GM12872 (cell line): Measurements from ENCODE around the gene COPB2.

ENCODE experiments used
- CTCF ChIP-seq: IDR thresholded peaks from 3 replicates; pipeline ENCODE4 v1.5.1; 2011; ENCODE audit warnings: low read depth, mild to moderate bottlenecking, low read length, moderate library complexity; ENCODE audit not compliant: insufficient read depth

Gene COPB2

DNA sequence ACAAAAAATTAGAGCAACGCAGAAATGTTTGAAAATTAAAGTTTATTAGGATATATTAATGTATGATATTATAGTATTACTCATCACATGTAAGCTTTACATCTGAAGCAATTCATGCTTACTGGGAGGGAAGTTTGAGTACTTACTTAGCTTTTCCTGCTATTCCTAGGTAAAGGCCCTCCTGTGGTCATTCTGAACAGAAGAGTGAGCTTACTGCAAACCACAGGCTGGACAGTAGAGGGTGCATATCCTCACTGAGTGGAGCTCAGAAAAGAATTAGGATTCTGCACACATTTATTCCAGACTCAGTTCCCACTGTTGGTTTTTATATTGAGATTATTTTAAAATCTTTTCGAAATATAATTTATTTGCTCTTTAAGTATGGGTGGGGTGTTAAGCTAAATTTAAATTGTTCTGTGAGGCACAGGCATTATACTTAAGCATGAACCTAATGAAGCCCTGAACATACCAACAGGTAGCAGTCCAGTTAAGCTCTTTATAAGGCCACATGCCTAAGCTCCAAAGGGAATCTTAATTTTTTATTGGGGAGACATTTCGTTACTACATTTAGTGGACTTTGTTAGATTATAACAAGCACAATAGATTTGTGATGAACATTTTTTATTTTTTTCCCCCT, 35.4 kb downstream of the COPB2 start:
- peak; percentile 67 for TF ChIP-seq CTCF

GRCh38 chr3:139346771-139347170, 42.7 kb downstream of the COPB2 start:
- TF ChIP-seq CTCF = no peak

GRCh38 chr3:139343895-139344856, 45.3 kb downstream of the COPB2 start, which contains the start of gene MRPS22:
MRPS22 (plus strand) TSS chr3:139344020; CDS start chr3:139344027, 7 bp downstream.
- no peak for TF ChIP-seq CTCF

GRCh38 chr3:139342054-139342453, 47.4 kb downstream of the COPB2 start:
- no peak for TF ChIP-seq CTCF

DNA sequence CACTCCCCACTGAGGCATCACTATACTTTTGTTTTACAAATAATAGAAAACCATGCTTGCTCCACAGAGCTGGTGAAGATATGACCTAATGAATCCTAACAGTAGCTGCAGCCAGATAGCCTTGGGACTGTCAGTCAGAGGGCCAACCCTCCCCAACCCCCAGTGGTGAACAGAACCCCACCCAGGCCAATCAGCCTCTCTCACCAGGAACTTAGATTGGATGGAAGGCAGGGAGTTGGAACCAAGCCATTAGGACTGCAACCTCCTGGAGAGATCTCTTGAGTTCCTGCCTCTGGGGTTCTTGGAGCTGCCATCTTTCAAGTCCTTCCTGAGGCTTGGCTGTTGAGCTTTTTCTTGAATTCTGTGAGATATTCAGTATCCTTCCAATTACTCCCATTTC, 48.7 kb downstream of the COPB2 start:
- TF ChIP-seq CTCF = no peak

DNA sequence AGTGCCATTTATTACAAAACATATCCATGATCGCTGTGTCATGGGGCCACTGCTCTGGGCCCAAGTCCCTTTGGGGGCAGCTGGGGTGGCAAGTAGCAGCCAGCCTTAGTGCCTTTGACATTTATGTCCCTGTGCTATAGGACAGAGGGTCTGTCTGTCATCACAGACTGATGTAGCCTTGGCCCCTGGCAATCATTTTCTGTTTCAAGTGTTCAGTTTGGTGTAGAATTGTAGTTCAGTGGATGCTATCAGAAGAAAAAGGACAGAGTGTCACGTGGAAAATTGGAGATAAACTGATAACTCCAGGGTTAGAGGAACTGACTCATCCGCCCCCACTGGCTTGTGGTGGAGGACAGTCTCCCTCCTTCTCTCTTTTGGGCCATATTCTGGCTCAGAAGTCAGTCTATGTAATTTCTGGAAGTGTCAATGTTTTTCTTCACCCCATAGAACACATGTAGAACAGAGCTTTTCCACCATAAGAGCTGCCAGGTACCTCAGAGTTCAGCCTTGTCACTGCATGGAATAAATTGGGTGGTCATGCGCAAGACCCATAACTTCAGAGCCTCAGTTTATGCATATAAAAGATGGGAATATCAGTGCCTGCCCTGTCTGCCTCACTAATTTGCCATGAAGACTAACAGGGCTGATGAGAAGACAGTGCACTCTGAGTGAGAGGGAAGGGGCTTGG, 50.1 kb downstream of the COPB2 start:
- TF ChIP-seq CTCF = no peak

DNA sequence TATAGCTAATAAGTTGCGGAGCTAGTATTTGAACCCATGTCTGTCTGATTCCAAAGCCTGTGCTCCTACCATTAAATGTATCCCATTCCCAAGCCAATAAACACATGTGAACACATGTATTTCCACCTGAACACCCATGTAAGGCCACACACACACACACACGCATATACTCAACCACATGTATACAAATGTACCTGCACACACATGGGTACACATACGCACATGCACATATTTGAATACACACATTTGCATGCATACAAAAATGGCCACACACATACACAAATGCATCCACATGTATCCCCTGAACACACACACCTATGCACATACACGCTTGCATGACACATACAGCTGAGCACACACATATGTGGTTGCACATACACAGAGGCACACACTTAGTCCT, 51.0 kb downstream of the COPB2 start:
- no peak for TF ChIP-seq CTCF
